Osteoblast (primary cell): ENCODE results near the gene KREMEN1. TPM values are rescaled to one million over a fixed set of nuclear protein-coding genes. Genes with fewer than 3 reads are reported as not detected.

ENCODE experiments used
- DNase-seq: peaks from one replicate; pipeline ENCODE4 v3.0.0; 2011; ENCODE audit warnings: low spot score, mixed read lengths; ENCODE audit not compliant: insufficient read length; ENCODE audit errors: missing footprints
- H2AFZ ChIP-seq: 2 replicates; pipeline ENCODE4 v1.6.0; 2011; ENCODE audit warnings: mild to moderate bottlenecking, low read length
- H3K27ac ChIP-seq: 2 replicates; pipeline ENCODE4 v1.5.1; 2011; ENCODE audit warnings: mild to moderate bottlenecking, low read depth, low read length, moderate library complexity
- H3K27me3 ChIP-seq: 2 replicates; pipeline ENCODE4 v1.6.0; 2012; ENCODE audit warnings: mild to moderate bottlenecking, control low read depth, inconsistent platforms, low read length, moderate library complexity; ENCODE audit not compliant: insufficient read depth
- H3K36me3 ChIP-seq: 2 replicates; pipeline ENCODE4 v1.5.1; 2011; ENCODE audit warnings: mild to moderate bottlenecking, low read length, control low read depth, moderate library complexity; ENCODE audit not compliant: insufficient read depth
- H3K4me1 ChIP-seq: 2 replicates; pipeline ENCODE4 v1.5.1; 2011; ENCODE audit warnings: mild to moderate bottlenecking, low read length, control low read depth, moderate library complexity; ENCODE audit not compliant: insufficient read depth
- H3K4me2 ChIP-seq: 2 replicates; pipeline ENCODE4 v1.6.0; 2011; ENCODE audit warnings: mild to moderate bottlenecking, low read length; ENCODE audit not compliant: insufficient read depth
- H3K4me3 ChIP-seq: fragments of 200-600 bp; sonication (generic); 3 replicates; pipeline ENCODE4 v1.5.1; 2012; ENCODE audit warnings: mild to moderate bottlenecking, low read length, inconsistent platforms; ENCODE audit not compliant: insufficient read depth
- H3K79me2 ChIP-seq: 2 replicates; pipeline ENCODE4 v1.6.0; 2012; ENCODE audit warnings: mild to moderate bottlenecking, low read length, control low read depth, inconsistent platforms; ENCODE audit not compliant: insufficient read depth
- H3K9me3 ChIP-seq: 2 replicates; pipeline ENCODE4 v1.5.1; 2011; ENCODE audit warnings: low read depth, low read length, control low read depth
- H4K20me1 ChIP-seq: 2 replicates; pipeline ENCODE4 v1.6.0; 2012; ENCODE audit warnings: mild to moderate bottlenecking, low read length, control low read depth; ENCODE audit not compliant: insufficient read depth
- CTCF ChIP-seq: IDR thresholded peaks from 2 replicates; pipeline ENCODE4 v1.5.1; 2011; ENCODE audit warnings: mild to moderate bottlenecking, low read depth, low read length, moderate library complexity; ENCODE audit errors: extremely low read depth
- total RNA-seq: library from RNA; depleted of rRNA; stranded (reverse); fragments of >200 nt; gene quantifications from 2 replicates; pipeline ENCODE4 v1.2.3, GENCODE V29; 2012

The KREMEN1 gene
- total RNA-seq, 1 donor, result 6.5 TPM

GRCh38 chr22:29152954-29153719 is 80.3 kb downstream of the KREMEN1 start:
- peak overlapping the region; percentile 29 for H2AFZ ChIP-seq
- DNase-seq, result no peak

GRCh38 chr22:29154364-29155048 is 81.7 kb downstream of the KREMEN1 start:
- H4K20me1 ChIP-seq, result no peaks in the 10 kb centered on the region
- TF ChIP-seq CTCF, result peak; percentile 85
- no peaks in the 10 kb centered on the region for H3K9me3 ChIP-seq
- H3K27ac ChIP-seq, result no peak overlapping the region
- no peaks in the 10 kb centered on the region for H3K36me3 ChIP-seq
- peak; percentile 91 for DNase-seq
- no peaks in the 10 kb centered on the region for H3K79me2 ChIP-seq
- H3K27me3 ChIP-seq, result peaks cover 10% of the 10 kb centered on the region
- H3K4me3 ChIP-seq, result peak overlapping the region; percentile 51
- H2AFZ ChIP-seq, result no peak overlapping the region
- H3K4me2 ChIP-seq, result peak overlapping the region; percentile 65
- H3K4me1 ChIP-seq, result no peaks in the 10 kb centered on the region

More at GRCh38 chr22:29152954-29153719, 80.3 kb downstream of the KREMEN1 start:
- peaks cover 11% of the 10 kb centered on the region for H3K27me3 ChIP-seq
- H3K4me2 ChIP-seq, result no peak overlapping the region
- no peaks in the 10 kb centered on the region for H3K4me1 ChIP-seq
- H3K79me2 ChIP-seq, result no peaks in the 10 kb centered on the region
- no peak overlapping the region for H3K4me3 ChIP-seq
- no peaks in the 10 kb centered on the region for H4K20me1 ChIP-seq
- H3K9me3 ChIP-seq, result no peaks in the 10 kb centered on the region
- no peaks in the 10 kb centered on the region for H3K36me3 ChIP-seq
- TF ChIP-seq CTCF, result no peak
- no peak overlapping the region for H3K27ac ChIP-seq

- no peaks in the 10 kb centered on the region for H3K9me3 ChIP-seq
- H4K20me1 ChIP-seq, result no peaks in the 10 kb centered on the region
- H3K27me3 ChIP-seq, result peaks cover 2% of the 10 kb centered on the region
- no peaks in the 10 kb centered on the region for H3K4me1 ChIP-seq
- no peaks in the 10 kb centered on the region for H3K79me2 ChIP-seq
- no peak overlapping the region for H2AFZ ChIP-seq
- H3K4me2 ChIP-seq, result no peak overlapping the region
- DNase-seq, result no peak
- no peak overlapping the region for H3K27ac ChIP-seq
- TF ChIP-seq CTCF, result no peak
- no peaks in the 10 kb centered on the region for H3K36me3 ChIP-seq
- no peak overlapping the region for H3K4me3 ChIP-seq
Measured at GRCh38 chr22:29155966-29156365, 83.1 kb downstream of the KREMEN1 start.

- no peak overlapping the region for H3K4me2 ChIP-seq
- H3K4me3 ChIP-seq, result no peak overlapping the region
- no peaks in the 10 kb centered on the region for H3K4me1 ChIP-seq
- H3K79me2 ChIP-seq, result no peaks in the 10 kb centered on the region
- peak; percentile 26 for TF ChIP-seq CTCF
- H4K20me1 ChIP-seq, result no peaks in the 10 kb centered on the region
- no peak overlapping the region for H2AFZ ChIP-seq
- no peaks in the 10 kb centered on the region for H3K36me3 ChIP-seq
- no peaks in the 10 kb centered on the region for H3K9me3 ChIP-seq
- H3K27ac ChIP-seq, result no peak overlapping the region
- DNase-seq, result peak; percentile 85
- H3K27me3 ChIP-seq, result peaks cover 2% of the 10 kb centered on the region
Measured at GRCh38 chr22:29156507-29156906, 83.7 kb downstream of the KREMEN1 start.
